ENCODE results near the gene CTSO.

DNA sequence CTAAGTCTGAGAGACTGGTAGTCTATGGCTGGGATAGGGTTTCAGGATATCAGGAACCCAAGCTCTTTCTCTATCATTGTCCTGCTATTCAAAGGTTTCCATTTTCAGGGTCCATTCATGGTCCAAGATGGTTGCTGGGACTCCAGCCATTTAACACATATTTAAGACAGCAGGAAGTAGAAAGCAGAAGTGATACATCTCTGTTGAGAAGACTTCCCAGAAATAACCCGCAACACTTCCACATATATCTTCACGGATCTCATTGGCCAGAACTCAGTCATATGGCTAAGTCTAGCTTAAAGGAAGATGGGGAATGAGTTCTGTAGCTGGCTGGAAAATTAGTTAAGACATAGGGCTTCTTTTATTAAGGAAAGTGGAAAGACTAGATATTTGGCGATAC, 23.8 kb downstream of the CTSO start:
- no peak for TF ChIP-seq NFIC (IDR thresholded peaks at IDR 0.05)
- TF ChIP-seq RAD21 (IDR thresholded peaks at IDR 0.05; ENCODE audit: low read depth) = no peak
- TF ChIP-seq EP300 (IDR thresholded peaks at IDR 0.05; ENCODE audit: borderline replicate concordance) = no peak
- TF ChIP-seq CEBPB (IDR thresholded peaks at IDR 0.05) = no peak
- TF ChIP-seq, protein P1, sequence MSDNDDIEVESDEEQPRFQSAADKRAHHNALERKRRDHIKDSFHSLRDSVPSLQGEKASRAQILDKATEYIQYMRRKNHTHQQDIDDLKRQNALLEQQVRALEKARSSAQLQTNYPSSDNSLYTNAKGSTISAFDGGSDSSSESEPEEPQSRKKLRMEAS (IDR thresholded peaks at IDR 0.05) = no peak
- TF ChIP-seq REST (IDR thresholded peaks at IDR 0.05; ENCODE audit: low read depth) = no peak
- TF ChIP-seq EGR1 (IDR thresholded peaks at IDR 0.05) = no peak
- TF ChIP-seq ZBTB7A (IDR thresholded peaks at IDR 0.05; ENCODE audit: low read depth) = no peak
- TF ChIP-seq TEAD4 (IDR thresholded peaks at IDR 0.05) = no peak
- no peak for TF ChIP-seq TAF1 (IDR thresholded peaks at IDR 0.05; ENCODE audit: low read depth)
- TF ChIP-seq FOXM1 (IDR thresholded peaks at IDR 0.05; ENCODE audit: borderline replicate concordance, low read depth) = no peak
- TF ChIP-seq CREB1 (IDR thresholded peaks at IDR 0.05; ENCODE audit: low read depth) = no peak
- TF ChIP-seq YY1 (IDR thresholded peaks at IDR 0.05; ENCODE audit: low read depth) = no peak
- TF ChIP-seq, protein P2, sequence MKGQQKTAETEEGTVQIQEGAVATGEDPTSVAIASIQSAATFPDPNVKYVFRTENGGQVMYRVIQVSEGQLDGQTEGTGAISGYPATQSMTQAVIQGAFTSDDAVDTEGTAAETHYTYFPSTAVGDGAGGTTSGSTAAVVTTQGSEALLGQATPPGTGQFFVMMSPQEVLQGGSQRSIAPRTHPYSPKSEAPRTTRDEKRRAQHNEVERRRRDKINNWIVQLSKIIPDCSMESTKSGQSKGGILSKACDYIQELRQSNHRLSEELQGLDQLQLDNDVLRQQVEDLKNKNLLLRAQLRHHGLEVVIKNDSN (IDR thresholded peaks at IDR 0.05) = no peak
